Activated naive CD8-positive, alpha-beta T cell treated with anti-CD3 and anti-CD28 coated beads, Interleukin-2, amount 50 U/mL, for 24 hours (primary cell): Measurements from ENCODE around the gene FER.
"Not testable (repeated sequence)": the region's sequence is repeated elsewhere in the genome, so short reads cannot be mapped to it uniquely, and the experiment has no call there.

Experiments
- ATAC-seq: fragments of 150-1000 bp; cut with Tn5 transposase; one replicate; pipeline ENCODE4 v1.10.0; 2021
- DNase-seq: peaks from one replicate; pipeline ENCODE4 v3.0.0; 2021
- H3K27ac Mint-ChIP-seq: one replicate; pipeline ENCODE4 v1.8.0; 2021; ENCODE audit warnings: mild to moderate bottlenecking, mixed read lengths
- H3K27me3 Mint-ChIP-seq: one replicate; pipeline ENCODE4 v1.8.0; 2021; ENCODE audit warnings: mixed read lengths
- H3K36me3 Mint-ChIP-seq: one replicate; pipeline ENCODE4 v1.8.0; 2021; ENCODE audit warnings: low read depth, mixed read lengths
- H3K4me1 Mint-ChIP-seq: one replicate; pipeline ENCODE4 v1.8.0; 2021; ENCODE audit warnings: mixed read lengths
- H3K4me3 Mint-ChIP-seq: one replicate; pipeline ENCODE4 v1.8.0; 2021; ENCODE audit warnings: mild to moderate bottlenecking, moderate library complexity, mixed read lengths
- H3K9me3 Mint-ChIP-seq: one replicate; pipeline ENCODE4 v1.8.0; 2021; ENCODE audit warnings: mixed read lengths

The FER gene

DNA sequence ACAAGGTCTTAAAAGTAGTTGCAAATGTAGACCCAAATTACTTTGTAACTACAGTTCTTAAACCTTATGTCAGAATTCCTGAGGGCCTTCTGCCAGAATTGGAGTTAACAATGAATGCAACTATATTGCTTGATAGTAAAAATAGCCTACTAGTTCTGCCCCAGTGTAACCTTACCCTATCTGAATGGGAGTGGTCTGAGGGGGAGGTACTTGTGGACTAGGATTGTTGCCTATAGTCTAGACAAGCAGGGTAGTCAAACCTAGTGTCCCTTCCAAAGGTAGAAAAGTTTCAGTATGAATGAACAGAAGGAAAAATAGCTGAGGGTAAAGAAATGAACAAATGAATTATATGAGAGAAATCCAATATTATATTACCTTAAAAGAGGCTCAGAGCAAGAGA, 419.9 kb downstream of the FER start:
- Mint-ChIP-seq H3K4me3 (no peak overlapping the region), H3K4me1 (peaks cover 1% of the 10 kb centered on the region), H3K27ac (no peak overlapping the region), H3K27me3 (no peaks in the 10 kb centered on the region), H3K36me3 (peaks cover 2% of the 10 kb centered on the region), H3K9me3 (no peaks in the 10 kb centered on the region)
- DNase-seq (no peak), ATAC-seq (no peak)

DNA sequence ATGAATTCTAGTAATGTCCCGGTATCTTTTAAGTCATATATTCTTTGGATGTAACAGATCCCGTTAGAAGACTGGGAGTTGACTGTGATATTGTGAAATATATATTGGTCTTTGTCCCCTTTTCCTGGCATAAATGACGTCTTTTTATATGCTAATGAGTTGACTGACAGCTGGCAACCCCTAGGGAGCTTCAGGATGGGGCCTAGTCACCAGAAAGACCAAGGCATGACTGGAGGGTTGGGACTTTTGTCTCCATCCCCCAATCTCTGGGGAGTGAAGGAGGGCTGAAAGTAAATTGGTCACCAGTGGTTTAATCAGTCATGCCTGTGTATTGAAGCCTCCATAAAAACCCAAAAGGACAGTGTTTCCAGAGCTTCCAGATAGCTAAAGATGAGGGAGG, 420.5 kb downstream of the FER start:
- H3K27ac Mint-ChIP-seq, result no peak overlapping the region
- no peaks in the 10 kb centered on the region for H3K27me3 Mint-ChIP-seq
- H3K4me3 Mint-ChIP-seq, result no peak overlapping the region

DNA sequence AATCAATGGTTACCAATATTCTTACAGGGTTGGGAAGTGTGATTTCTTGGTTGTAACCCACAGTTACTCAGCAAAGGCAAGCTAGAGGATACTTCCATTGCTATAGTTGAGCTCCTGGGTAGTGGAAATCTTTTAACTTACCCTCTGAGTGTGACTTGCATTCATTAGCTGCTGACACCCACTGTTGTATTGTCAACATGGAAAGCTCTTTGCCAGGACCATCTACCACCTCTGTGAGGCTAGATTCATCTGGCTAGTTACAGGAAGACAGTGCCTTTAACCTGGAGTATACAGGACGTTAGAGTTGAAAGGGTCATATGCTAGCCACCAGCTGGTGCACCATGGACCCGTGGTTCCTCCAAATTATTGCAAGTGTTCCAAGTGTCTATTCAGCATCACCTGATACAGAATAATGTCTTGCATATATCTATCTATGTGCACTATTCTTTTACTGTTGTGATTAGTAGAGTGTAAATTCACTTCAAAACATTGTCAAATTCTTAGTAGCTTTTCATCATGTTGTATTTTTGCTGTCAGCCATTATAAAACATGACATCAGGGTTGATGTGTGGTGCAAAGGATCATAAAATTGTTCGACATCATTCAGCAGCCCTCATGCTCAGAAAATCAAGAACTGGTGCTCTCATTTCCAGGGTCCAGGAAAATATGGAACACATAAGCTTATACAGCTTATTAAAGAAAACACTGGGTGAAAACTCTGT, 423.1 kb downstream of the FER start:
- Mint-ChIP-seq H3K27ac (no peak overlapping the region), H3K27me3 (no peaks in the 10 kb centered on the region), H3K9me3 (no peaks in the 10 kb centered on the region), H3K4me1 (no peaks in the 10 kb centered on the region), H3K36me3 (peaks cover 2% of the 10 kb centered on the region), H3K4me3 (no peak overlapping the region)
- DNase-seq (no peak), ATAC-seq (no peak)

More for the DNA sequence above, 420.5 kb downstream of the FER start:
- ATAC-seq, result no peak
- Mint-ChIP-seq H3K4me1 (peaks cover 1% of the 10 kb centered on the region), H3K9me3 (no peaks in the 10 kb centered on the region), H3K36me3 (peaks cover 2% of the 10 kb centered on the region)
- DNase-seq, result no peak

GRCh38 chr5:109171437-109172073, 423.9 kb downstream of the FER start:
- not testable (repeated sequence) for H3K9me3 Mint-ChIP-seq, H3K36me3 Mint-ChIP-seq, ATAC-seq, H3K27me3 Mint-ChIP-seq, DNase-seq, H3K4me1 Mint-ChIP-seq, H3K4me3 Mint-ChIP-seq, H3K27ac Mint-ChIP-seq

- H3K36me3 Mint-ChIP-seq, result no peaks in the 10 kb centered on the region
- H3K4me3 Mint-ChIP-seq, result no peak overlapping the region
- no peak for DNase-seq
- H3K9me3 Mint-ChIP-seq, result no peaks in the 10 kb centered on the region
- ATAC-seq, result no peak
- H3K27me3 Mint-ChIP-seq, result no peaks in the 10 kb centered on the region
- H3K27ac Mint-ChIP-seq, result no peak overlapping the region
- H3K4me1 Mint-ChIP-seq, result no peaks in the 10 kb centered on the region
Measured at GRCh38 chr5:109173036-109173794, 425.5 kb downstream of the FER start.

GRCh38 chr5:109177227-109177626, 429.5 kb downstream of the FER start:
- DNase-seq (no peak), ATAC-seq (no peak)
- Mint-ChIP-seq H3K36me3 (peaks cover 2% of the 10 kb centered on the region), H3K27ac (no peak overlapping the region), H3K27me3 (no peaks in the 10 kb centered on the region), H3K9me3 (no peaks in the 10 kb centered on the region), H3K4me3 (no peak overlapping the region), H3K4me1 (no peaks in the 10 kb centered on the region)

DNA sequence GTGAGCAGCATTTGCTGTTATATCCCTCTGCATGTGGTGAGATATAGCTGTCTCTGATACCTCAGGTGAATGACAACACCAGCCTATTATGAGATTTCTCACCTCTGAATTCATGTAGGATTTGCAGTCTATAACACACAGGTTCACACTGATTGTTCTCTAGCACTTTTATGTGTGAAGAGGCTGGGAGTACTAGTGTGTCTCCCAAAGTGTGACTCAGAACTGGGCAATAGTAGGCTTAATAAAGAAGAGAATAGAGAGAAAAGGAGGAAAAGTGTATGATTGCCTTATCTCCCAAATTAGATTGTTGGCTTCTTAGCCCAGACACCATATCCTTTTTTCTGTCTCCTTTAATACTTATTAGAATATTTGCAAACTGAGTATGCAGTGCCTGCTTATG, 430.1 kb downstream of the FER start:
- H3K27ac Mint-ChIP-seq, result no peak overlapping the region
- H3K9me3 Mint-ChIP-seq, result no peaks in the 10 kb centered on the region
- H3K36me3 Mint-ChIP-seq, result peaks cover 2% of the 10 kb centered on the region
- ATAC-seq (no peak), DNase-seq (no peak)
- H3K27me3 Mint-ChIP-seq, result no peaks in the 10 kb centered on the region
- no peak overlapping the region for H3K4me3 Mint-ChIP-seq
- H3K4me1 Mint-ChIP-seq, result no peaks in the 10 kb centered on the region

- Mint-ChIP-seq H3K4me1 (no peaks in the 10 kb centered on the region), H3K27me3 (no peaks in the 10 kb centered on the region), H3K9me3 (no peaks in the 10 kb centered on the region), H3K27ac (no peak overlapping the region), H3K4me3 (no peak overlapping the region), H3K36me3 (peaks cover 2% of the 10 kb centered on the region)
- no peak for DNase-seq
- ATAC-seq, result no peak
Measured at GRCh38 chr5:109180668-109181067, 433.0 kb downstream of the FER start.

GRCh38 chr5:109186759-109187158, 439.1 kb downstream of the FER start:
- Mint-ChIP-seq H3K4me1 (peaks cover 3% of the 10 kb centered on the region), H3K27ac (no peak overlapping the region), H3K36me3 (peaks cover 3% of the 10 kb centered on the region), H3K27me3 (no peaks in the 10 kb centered on the region), H3K9me3 (no peaks in the 10 kb centered on the region), H3K4me3 (no peak overlapping the region)
- ATAC-seq (no peak), DNase-seq (no peak)

DNA sequence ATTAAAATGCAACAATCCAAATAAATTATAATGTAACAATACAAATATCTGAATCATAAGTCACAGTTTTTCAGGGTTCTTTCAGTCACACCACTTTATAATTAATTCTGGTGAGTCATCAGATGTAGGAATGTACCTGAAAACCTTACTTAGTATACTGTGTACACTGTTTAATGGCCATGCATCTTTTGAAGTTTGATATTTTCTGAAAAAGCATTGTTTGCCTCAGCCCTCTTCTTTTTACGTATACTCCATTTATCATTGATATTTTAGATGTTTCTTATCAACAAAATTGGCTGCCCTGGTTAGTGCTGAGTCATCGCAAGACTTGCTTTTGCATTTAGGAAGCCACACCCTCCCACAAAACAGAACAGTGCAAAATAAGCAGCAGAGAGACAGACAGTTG, 443.5 kb downstream of the FER start:
- H3K9me3 Mint-ChIP-seq, result no peaks in the 10 kb centered on the region
- H3K4me3 Mint-ChIP-seq, result no peak overlapping the region
- DNase-seq, result no peak
- no peaks in the 10 kb centered on the region for H3K27me3 Mint-ChIP-seq
- ATAC-seq, result no peak
- peaks cover 3% of the 10 kb centered on the region for H3K36me3 Mint-ChIP-seq
- peaks cover 3% of the 10 kb centered on the region for H3K4me1 Mint-ChIP-seq
- H3K27ac Mint-ChIP-seq, result no peak overlapping the region

- Mint-ChIP-seq H3K36me3 (peaks cover 3% of the 10 kb centered on the region), H3K27ac (no peak overlapping the region), H3K27me3 (no peaks in the 10 kb centered on the region), H3K4me1 (peaks cover 3% of the 10 kb centered on the region), H3K4me3 (no peak overlapping the region), H3K9me3 (no peaks in the 10 kb centered on the region)
- no peak for ATAC-seq
- no peak for DNase-seq
Measured at GRCh38 chr5:109192027-109192426, 444.3 kb downstream of the FER start.

- ATAC-seq (no peak), DNase-seq (no peak)
- H3K27me3 Mint-ChIP-seq, result no peaks in the 10 kb centered on the region
- H3K4me3 Mint-ChIP-seq, result no peak overlapping the region
- no peaks in the 10 kb centered on the region for H3K36me3 Mint-ChIP-seq
- peaks cover 3% of the 10 kb centered on the region for H3K4me1 Mint-ChIP-seq
- H3K9me3 Mint-ChIP-seq, result no peaks in the 10 kb centered on the region
- no peak overlapping the region for H3K27ac Mint-ChIP-seq
Measured at GRCh38 chr5:109192555-109193281, 445.0 kb downstream of the FER start.

DNA sequence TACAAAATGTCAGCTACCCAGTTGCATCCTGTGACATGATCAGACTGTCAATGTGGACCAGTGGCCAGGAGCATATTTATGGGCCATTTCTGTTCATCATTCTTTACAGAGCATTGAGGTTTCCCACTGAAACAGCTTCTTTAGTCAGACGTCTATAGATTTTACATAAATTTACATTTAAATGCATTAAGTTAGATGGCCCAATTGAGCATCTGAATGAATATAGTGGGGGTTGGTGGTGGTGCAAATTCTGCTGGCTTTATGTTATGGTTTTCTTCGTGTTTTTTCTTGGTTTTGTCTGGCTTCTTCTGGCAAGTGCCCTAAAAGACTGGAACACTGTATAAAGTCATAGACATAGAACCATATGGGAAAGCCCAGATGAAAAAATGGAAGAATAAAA, 448.0 kb downstream of the FER start:
- Mint-ChIP-seq H3K27me3 (no peaks in the 10 kb centered on the region), H3K4me1 (peaks cover 3% of the 10 kb centered on the region), H3K4me3 (no peak overlapping the region), H3K9me3 (no peaks in the 10 kb centered on the region), H3K27ac (no peak overlapping the region), H3K36me3 (no peaks in the 10 kb centered on the region)
- ATAC-seq (no peak), DNase-seq (no peak)

- Mint-ChIP-seq H3K9me3 (no peaks in the 10 kb centered on the region), H3K27me3 (no peaks in the 10 kb centered on the region), H3K4me1 (peaks cover 1% of the 10 kb centered on the region), H3K27ac (no peak overlapping the region), H3K36me3 (no peaks in the 10 kb centered on the region), H3K4me3 (no peak overlapping the region)
- no peak for DNase-seq
- no peak for ATAC-seq
Measured at GRCh38 chr5:109196087-109196822, 448.6 kb downstream of the FER start.
